Thyroid gland (tissue), 4 donors: ENCODE results near the gene GNG7. TPM values are rescaled to one million over a fixed set of nuclear protein-coding genes. Genes with fewer than 3 reads are reported as not detected.

Experiments used
- DNase-seq, 2 donors: peaks; one replicate each; pipeline ENCODE4 v3.0.0-alpha.2; 2019
- H3K27ac ChIP-seq, 3 donors: fragments of 200-600 bp; sonication (generic); 1 replicate in 2 of 3; 2 replicates in 1 of 3; pipeline ENCODE4 v1.5.1; 2016 to 2019; ENCODE audit warnings: mild to moderate bottlenecking in 1 of 3, moderate library complexity in 1 of 3
- H3K27me3 ChIP-seq: fragments of 200-600 bp; sonication (generic); one replicate; pipeline ENCODE4 v1.5.1; 2019
- H3K36me3 ChIP-seq, 2 donors: fragments of 200-600 bp; sonication (generic); one replicate each; pipeline ENCODE4 v1.5.1; 2016 to 2019
- H3K4me1 ChIP-seq, 2 donors: fragments of 200-600 bp; sonication (generic); one replicate each; pipeline ENCODE4 v1.5.1; 2017 to 2019
- H3K4me3 ChIP-seq, 3 donors: fragments of 200-600 bp; sonication (generic); replicated peaks in 1 of 3; 1 replicate in 2 of 3; 2 replicates in 1 of 3; pipeline ENCODE4 v1.5.1; 2016; ENCODE audit warnings: mild to moderate bottlenecking in 1 of 3
- H3K9me3 ChIP-seq: fragments of 200-600 bp; sonication (generic); one replicate; pipeline ENCODE4 v1.5.1; 2017
- CTCF ChIP-seq, 6 experiments: fragments of 200-600 bp in 3 of 6; fragments of 450-650 bp in 3 of 6; sonication (generic) in 3 of 6; IDR thresholded peaks; one replicate each; pipeline ENCODE4 v1.5.1; 2016 to 2019; ENCODE audit warnings: antibody characterized with exemption in 6 of 6, mild to moderate bottlenecking in 2 of 6, inconsistent platforms in 1 of 6, moderate library complexity in 1 of 6
- POLR2A ChIP-seq, 2 donors: fragments of 450-650 bp; IDR thresholded peaks; one replicate each; pipeline ENCODE4 v1.6.1; 2017; ENCODE audit warnings: antibody characterized with exemption in 2 of 2, mild to moderate bottlenecking in 2 of 2, moderate library complexity in 1 of 2
- WGBS, 2 donors: methylation state at CpG; one replicate each; pipeline ENCODE4 v1.1.5; 2017; 5-methylcytosine and 5-hydroxymethylcytosine counted together
- intact Hi-C: fragments of 100-400 bp; cut with DNase I; formaldehyde crosslinking; loops from one replicate; pipeline ENCODE4 v1.15.1; 2023
- total RNA-seq, 4 donors: library from RNA; depleted of rRNA; stranded (reverse); fragments of >200 nt; gene quantifications; one replicate each; pipeline ENCODE4 v1.2.3, GENCODE V29; 2016

The GNG7 gene
- total RNA-seq, 4 donors from 2014 or later, result 3.8 to 6.9 (median 5.6) TPM

- Histone ChIP-seq H3K36me3 (no peaks in the 10 kb centered on the region), H3K9me3 (no peaks in the 10 kb centered on the region), H3K27me3 (no peaks in the 10 kb centered on the region), H3K27ac (no peak overlapping the region), H3K4me1 (peaks cover under 1 to 17% of the 10 kb centered on the region in 2 donors), H3K4me3 (no peak overlapping the region)
- intact Hi-C loops, result loop anchor here (10.0 kb wide), 1 partner anchor 74 kb away; no protein-coding TSS in a partner anchor
- 90 to 91% methylated on average over 6 of the region's 6 CpGs for WGBS, 2 donors
- TF ChIP-seq POLR2A (IDR thresholded peaks at IDR 0.05) (no peak), CTCF (IDR thresholded peaks at IDR 0.05) (no peak)
- DNase-seq, result no peak
These were observed 83.4 kb downstream of the GNG7 start for GRCh38 chr19:2619076-2619475.

GRCh38 chr19:2618611-2619010 is 83.9 kb downstream of the GNG7 start:
- H3K27ac ChIP-seq, result no peak overlapping the region
- no peaks in the 10 kb centered on the region for H3K36me3 ChIP-seq
- peaks cover 5 to 17% of the 10 kb centered on the region in 2 donors for H3K4me1 ChIP-seq
- 80% methylated on average over 10 of the region's 10 CpGs for WGBS, 2 donors
- no peaks in the 10 kb centered on the region for H3K9me3 ChIP-seq
- no peak overlapping the region for H3K4me3 ChIP-seq
- peak in 1 of 2 donors; percentile 38 for DNase-seq
- no peaks in the 10 kb centered on the region for H3K27me3 ChIP-seq
- TF ChIP-seq POLR2A (IDR thresholded peaks at IDR 0.05) (no peak), CTCF (IDR thresholded peaks at IDR 0.05) (no peak)
- intact Hi-C loops, result loop anchor here (10.0 kb wide), 1 partner anchor 74 kb away; no protein-coding TSS in a partner anchor

- Histone ChIP-seq H3K9me3 (no peaks in the 10 kb centered on the region), H3K27ac (peak overlapping the region in 1 of 3 donors; percentile 24), H3K36me3 (no peaks in the 10 kb centered on the region), H3K27me3 (no peaks in the 10 kb centered on the region), H3K4me3 (no peak overlapping the region), H3K4me1 (peaks cover 6 to 13% of the 10 kb centered on the region in 2 donors)
- no peak for DNase-seq
- TF ChIP-seq CTCF (IDR thresholded peaks at IDR 0.05), result no peak
- no peak for TF ChIP-seq POLR2A (IDR thresholded peaks at IDR 0.05)
- 89 to 91% methylated on average over 11 of the region's 11 CpGs for WGBS, 2 donors
- intact Hi-C loops, result loop anchor here (10.0 kb wide), 1 partner anchor 73 kb away; no protein-coding TSS in a partner anchor
These were observed 84.9 kb downstream of the GNG7 start for GRCh38 chr19:2617393-2618165.

- Histone ChIP-seq H3K27ac (peak overlapping the region in 1 of 3 donors; percentile 24), H3K36me3 (no peaks in the 10 kb centered on the region), H3K9me3 (no peaks in the 10 kb centered on the region), H3K27me3 (no peaks in the 10 kb centered on the region), H3K4me3 (no peak overlapping the region), H3K4me1 (peaks cover 6 to 13% of the 10 kb centered on the region in 2 donors)
- TF ChIP-seq POLR2A (IDR thresholded peaks at IDR 0.05) (no peak), CTCF (IDR thresholded peaks at IDR 0.05) (no peak)
- WGBS, 2 donors, result 78 to 84% methylated on average over 13 of the region's 13 CpGs
- intact Hi-C loops, result loop anchor here (10.0 kb wide), 1 partner anchor 72 kb away; no protein-coding TSS in a partner anchor
- DNase-seq, result peak in 1 of 2 donors; percentile 41
These were observed 85.6 kb downstream of the GNG7 start for GRCh38 chr19:2616741-2617392.
